BJ (cell line): ENCODE results near the gene MDGA2. TPM values are rescaled to one million over a fixed set of nuclear protein-coding genes. Genes with fewer than 3 reads are reported as not detected.

ENCODE experiments used
- CTCF ChIA-PET: fragments of 350-600 bp; formaldehyde crosslinking; extraction: SDS; loops from one replicate; lab custom pipeline; 2021; ENCODE audit warnings: antibody characterized with exemption, inconsistent platforms; lab: Yijun Ruan, JAX
- POLR2A ChIA-PET: fragments of 300-600 bp; sonication (Branson Sonifier 250); formaldehyde crosslinking; extraction: SDS; loops from one replicate; lab custom pipeline; 2021; ENCODE audit warnings: antibody characterized with exemption; lab: Charles Lee
- DNase-seq: peaks from one replicate; pipeline ENCODE4 v3.0.0-alpha.2; 2011; ENCODE audit warnings: low read depth
- H3K27me3 ChIP-seq: 2 replicates; pipeline ENCODE4 v1.6.0; 2011; ENCODE audit warnings: low read length; ENCODE audit not compliant: control insufficient read depth, insufficient read depth
- H3K36me3 ChIP-seq: 2 replicates; pipeline ENCODE4 v1.5.1; 2011; ENCODE audit warnings: low read length; ENCODE audit not compliant: control insufficient read depth, insufficient read depth
- H3K4me3 ChIP-seq: 2 replicates; pipeline ENCODE4 v1.5.1; 2011; ENCODE audit warnings: low read depth, mild to moderate bottlenecking, control low read depth, low read length
- polyA plus RNA-seq: library from polyadenylated mRNA; depleted of rRNA; stranded (reverse); fragments of >200 nt; gene quantifications from 2 replicates; pipeline ENCODE4 v1.2.3, GENCODE V29; 2011
- TF ChIP-seq, protein P1 (sequence below): IDR thresholded peaks from 2 replicates; pipeline ENCODE4 v1.5.1; 2011; ENCODE audit warnings: low read depth, mild to moderate bottlenecking, control low read depth, inconsistent platforms, low read length, moderate library complexity; ENCODE audit not compliant: insufficient read depth

Gene MDGA2
- polyA plus RNA-seq, 1 experiment = not detected

DNA sequence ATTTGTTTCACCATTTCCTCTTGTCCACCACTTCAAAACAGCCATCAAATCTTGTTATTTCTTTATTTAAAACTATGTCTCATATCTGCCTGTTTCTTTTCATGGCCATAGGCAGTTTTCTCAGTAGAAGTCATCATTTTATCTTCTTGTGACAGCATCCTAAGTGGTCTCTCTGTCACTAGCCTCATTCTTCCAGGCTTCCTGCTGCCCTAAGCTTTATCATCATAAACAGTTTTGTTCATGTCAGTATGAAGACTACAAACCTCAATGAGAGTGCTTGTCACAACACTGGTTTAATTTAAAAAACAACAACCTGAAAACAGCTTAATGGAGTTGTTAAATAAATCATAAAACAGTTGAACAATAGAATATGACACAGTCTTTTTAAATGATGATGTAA is 636.1 kb downstream of the MDGA2 start:
- ChIA-PET CTCF (no interaction called here), POLR2A (no interaction called here)
- TF ChIP-seq, protein P1, sequence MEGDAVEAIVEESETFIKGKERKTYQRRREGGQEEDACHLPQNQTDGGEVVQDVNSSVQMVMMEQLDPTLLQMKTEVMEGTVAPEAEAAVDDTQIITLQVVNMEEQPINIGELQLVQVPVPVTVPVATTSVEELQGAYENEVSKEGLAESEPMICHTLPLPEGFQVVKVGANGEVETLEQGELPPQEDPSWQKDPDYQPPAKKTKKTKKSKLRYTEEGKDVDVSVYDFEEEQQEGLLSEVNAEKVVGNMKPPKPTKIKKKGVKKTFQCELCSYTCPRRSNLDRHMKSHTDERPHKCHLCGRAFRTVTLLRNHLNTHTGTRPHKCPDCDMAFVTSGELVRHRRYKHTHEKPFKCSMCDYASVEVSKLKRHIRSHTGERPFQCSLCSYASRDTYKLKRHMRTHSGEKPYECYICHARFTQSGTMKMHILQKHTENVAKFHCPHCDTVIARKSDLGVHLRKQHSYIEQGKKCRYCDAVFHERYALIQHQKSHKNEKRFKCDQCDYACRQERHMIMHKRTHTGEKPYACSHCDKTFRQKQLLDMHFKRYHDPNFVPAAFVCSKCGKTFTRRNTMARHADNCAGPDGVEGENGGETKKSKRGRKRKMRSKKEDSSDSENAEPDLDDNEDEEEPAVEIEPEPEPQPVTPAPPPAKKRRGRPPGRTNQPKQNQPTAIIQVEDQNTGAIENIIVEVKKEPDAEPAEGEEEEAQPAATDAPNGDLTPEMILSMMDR = no peak
- Histone ChIP-seq H3K27me3 (no peaks in the 10 kb centered on the region), H3K4me3 (no peak overlapping the region), H3K36me3 (no peaks in the 10 kb centered on the region)
- no peak for DNase-seq

DNA sequence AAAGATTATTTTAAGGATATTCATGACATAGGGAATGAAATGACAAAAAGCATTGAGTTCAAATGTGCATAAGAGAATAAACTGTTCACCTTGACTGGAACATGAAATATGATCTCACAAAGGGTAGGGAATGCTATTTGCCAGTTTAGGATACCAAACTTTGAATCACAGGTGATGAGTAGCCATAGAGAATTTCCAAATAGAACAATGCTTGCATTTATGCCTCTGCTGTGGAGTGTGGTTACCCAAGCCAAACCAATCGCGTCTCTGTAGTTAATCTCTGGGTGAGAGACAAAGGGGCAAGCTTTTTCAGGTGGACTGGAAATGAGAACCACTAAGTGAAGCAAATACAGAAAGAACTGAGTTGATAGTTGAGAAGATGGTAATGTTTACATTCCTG is 652.7 kb downstream of the MDGA2 start:
- Histone ChIP-seq H3K36me3 (no peaks in the 10 kb centered on the region), H3K4me3 (no peak overlapping the region), H3K27me3 (no peaks in the 10 kb centered on the region)
- ChIA-PET POLR2A (no interaction called here), CTCF (no interaction called here)
- no peak for DNase-seq
- TF ChIP-seq, protein P1 = no peak

DNA sequence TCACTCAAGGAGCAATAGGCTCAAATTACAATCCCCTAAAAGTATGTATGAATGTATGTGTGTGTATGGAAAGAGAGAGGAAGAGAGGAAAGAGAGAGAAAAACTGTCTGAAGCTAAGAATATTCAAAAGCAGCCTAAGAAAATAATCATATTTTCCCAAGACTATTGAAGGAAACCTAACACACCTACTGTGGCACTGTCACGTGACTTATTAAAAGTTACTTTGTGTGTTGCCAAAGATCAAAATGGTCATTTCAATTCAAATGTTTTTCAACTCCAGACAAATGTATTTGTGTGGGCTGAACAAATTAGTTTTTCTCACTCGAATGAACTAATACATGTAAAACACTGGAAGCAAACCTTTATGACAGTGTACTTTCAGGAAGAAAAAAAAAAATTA is 654.9 kb downstream of the MDGA2 start:
- no peak for DNase-seq
- TF ChIP-seq, protein P1 = no peak
- Histone ChIP-seq H3K4me3 (no peak overlapping the region), H3K27me3 (no peaks in the 10 kb centered on the region), H3K36me3 (no peaks in the 10 kb centered on the region)
- POLR2A ChIA-PET = no interaction called here
- CTCF ChIA-PET = no interaction called here

DNA sequence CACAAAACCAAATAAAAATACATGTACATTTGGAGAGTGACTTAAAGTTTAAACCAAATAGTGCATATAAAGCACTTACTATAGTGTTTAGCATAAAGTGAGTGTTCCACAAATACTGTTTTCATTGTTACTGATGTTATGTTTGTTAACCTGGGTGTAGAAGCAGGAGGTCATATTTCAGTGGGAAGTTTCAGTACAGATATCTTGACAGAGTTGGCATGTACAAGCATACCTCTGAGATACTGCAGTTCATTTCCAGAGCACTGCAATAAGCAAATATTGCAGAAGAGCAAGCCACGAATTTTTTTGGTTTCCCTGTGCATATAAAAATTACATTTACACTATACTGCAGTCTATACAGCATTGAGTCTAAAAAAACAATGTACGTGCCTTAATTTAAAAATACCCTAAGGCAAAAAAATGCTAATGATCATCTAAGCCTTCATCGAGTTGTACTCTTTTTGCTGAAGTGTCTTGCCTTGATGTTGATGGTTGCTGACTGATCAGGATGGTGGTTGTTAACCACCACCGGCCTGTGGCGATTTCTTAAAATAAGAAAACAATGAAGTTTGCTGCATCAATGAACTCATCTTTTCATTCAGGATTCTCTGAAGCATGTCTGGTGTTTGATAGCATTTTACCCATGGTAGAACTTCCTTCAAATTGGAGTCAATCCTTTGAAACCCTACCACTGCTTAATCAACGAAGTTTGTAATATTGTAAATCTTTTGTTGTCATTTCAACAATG is 662.7 kb downstream of the MDGA2 start:
- Histone ChIP-seq H3K36me3 (no peaks in the 10 kb centered on the region), H3K27me3 (no peaks in the 10 kb centered on the region), H3K4me3 (no peak overlapping the region)
- no peak for DNase-seq
- POLR2A ChIA-PET = no interaction called here
- CTCF ChIA-PET = no interaction called here
- TF ChIP-seq, protein P1 = no peak

DNA sequence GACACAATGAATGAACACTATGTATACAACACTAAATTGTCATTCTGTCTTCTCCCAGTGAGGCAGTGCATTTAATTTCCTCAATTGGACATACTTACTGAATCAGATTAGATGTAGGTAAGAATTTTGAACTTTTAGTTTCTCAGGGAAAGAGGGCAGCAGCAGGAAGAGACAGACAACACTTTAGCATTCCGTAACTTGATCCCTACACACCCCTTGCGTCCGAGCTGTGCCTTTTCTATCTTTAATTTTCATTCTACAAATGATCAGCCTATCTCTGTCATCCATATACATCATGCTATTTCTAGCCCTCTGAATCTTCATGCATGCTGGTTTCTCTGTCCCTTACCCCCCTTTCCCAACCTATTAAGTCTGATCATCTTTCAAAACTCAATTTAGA is 665.8 kb downstream of the MDGA2 start:
- POLR2A ChIA-PET = no interaction called here
- CTCF ChIA-PET = interaction anchor here (0.7 kb wide), 1 partner anchor 9 kb away, joined by 3 read pairs; no protein-coding TSS in a partner anchor
- DNase-seq = no peak

More for the DNA sequence above, 665.8 kb downstream of the MDGA2 start:
- no peak overlapping the region for H3K4me3 ChIP-seq
- TF ChIP-seq, protein P1 = no peak
- H3K27me3 ChIP-seq = no peaks in the 10 kb centered on the region
- no peaks in the 10 kb centered on the region for H3K36me3 ChIP-seq
